Mucosa of rectum (tissue), 2 donors: ENCODE results near the gene KIAA1958.

Experiments
- H3K27ac ChIP-seq, 2 donors: one replicate each; pipeline ENCODE4 v1.7.0; 2013; ENCODE audit warnings: inconsistent platforms in 2 of 2, low read depth in 2 of 2, low read length in 2 of 2
- H3K27me3 ChIP-seq, 2 donors: one replicate each; pipeline ENCODE4 v1.7.0; 2013; ENCODE audit warnings: low read length in 2 of 2; ENCODE audit not compliant: control insufficient read depth in 2 of 2, insufficient read depth in 2 of 2
- H3K36me3 ChIP-seq, 2 donors: one replicate each; pipeline ENCODE4 v1.7.0; 2013; ENCODE audit warnings: low read length in 2 of 2; ENCODE audit not compliant: control insufficient read depth in 2 of 2, insufficient read depth in 2 of 2
- H3K4me1 ChIP-seq, 2 donors: one replicate each; pipeline ENCODE4 v1.7.0; 2013; ENCODE audit warnings: low read length in 2 of 2, mild to moderate bottlenecking in 1 of 2; ENCODE audit not compliant: control insufficient read depth in 2 of 2, insufficient read depth in 2 of 2
- H3K4me3 ChIP-seq, 2 donors: one replicate each; pipeline ENCODE4 v1.7.0; 2013; ENCODE audit warnings: low read length in 2 of 2
- H3K9ac ChIP-seq, 2 donors: one replicate each; pipeline ENCODE4 v1.7.0; 2013; ENCODE audit warnings: low read length in 2 of 2, low read depth in 1 of 2, mild to moderate bottlenecking in 1 of 2
- H3K9me3 ChIP-seq, 2 donors: one replicate each; pipeline ENCODE4 v1.7.0; 2013; ENCODE audit warnings: low read length in 2 of 2; ENCODE audit not compliant: control insufficient read depth in 2 of 2
- donor health status: healthy.
- donor health status: Normal muscosa, but diverticular disease.

Gene KIAA1958

GRCh38 chr9:112487799-112488340 is 1.2 kb downstream of the KIAA1958 start:
- H3K27ac ChIP-seq, result no peak overlapping the region

GRCh38 chr9:112489039-112489546 is 2.5 kb downstream of the KIAA1958 start:
- no peak overlapping the region for H3K4me3 ChIP-seq
- H3K9me3 ChIP-seq, result peaks cover 0 to 3% of the 10 kb centered on the region in 2 donors
- peak overlapping the region in 1 of 2 donors; percentile 10 for H3K9ac ChIP-seq
- peaks cover 0 to 3% of the 10 kb centered on the region in 2 donors for H3K36me3 ChIP-seq
- H3K4me1 ChIP-seq, result peaks cover 7 to 11% of the 10 kb centered on the region in 2 donors
- no peaks in the 10 kb centered on the region for H3K27me3 ChIP-seq
- no peak overlapping the region for H3K27ac ChIP-seq

More at GRCh38 chr9:112487799-112488340, 1.2 kb downstream of the KIAA1958 start:
- H3K9me3 ChIP-seq, result no peaks in the 10 kb centered on the region
- H3K9ac ChIP-seq, result peak overlapping the region; percentile 54 to 78
- peaks cover 7 to 11% of the 10 kb centered on the region in 2 donors for H3K4me1 ChIP-seq
- H3K4me3 ChIP-seq, result peak overlapping the region; percentile 80 to 85
- no peaks in the 10 kb centered on the region for H3K27me3 ChIP-seq
- no peaks in the 10 kb centered on the region for H3K36me3 ChIP-seq

GRCh38 chr9:112489876-112490666 is 3.4 kb downstream of the KIAA1958 start:
- H3K27ac ChIP-seq, result no peak overlapping the region
- H3K9ac ChIP-seq, result no peak overlapping the region
- peaks cover 7 to 11% of the 10 kb centered on the region in 2 donors for H3K4me1 ChIP-seq
- no peak overlapping the region for H3K4me3 ChIP-seq
- H3K36me3 ChIP-seq, result peaks cover 0 to 3% of the 10 kb centered on the region in 2 donors
- peaks cover 0 to 3% of the 10 kb centered on the region in 2 donors for H3K9me3 ChIP-seq
- H3K27me3 ChIP-seq, result no peaks in the 10 kb centered on the region

GRCh38 chr9:112493393-112494137 is 6.9 kb downstream of the KIAA1958 start:
- peaks cover 0 to 3% of the 10 kb centered on the region in 2 donors for H3K36me3 ChIP-seq
- H3K4me1 ChIP-seq, result no peaks in the 10 kb centered on the region
- H3K9ac ChIP-seq, result no peak overlapping the region
- no peaks in the 10 kb centered on the region for H3K27me3 ChIP-seq
- H3K27ac ChIP-seq, result no peak overlapping the region
- H3K4me3 ChIP-seq, result no peak overlapping the region
- H3K9me3 ChIP-seq, result peaks cover 0 to 3% of the 10 kb centered on the region in 2 donors

GRCh38 chr9:112494153-112494552 is 7.5 kb downstream of the KIAA1958 start:
- no peak overlapping the region for H3K4me3 ChIP-seq
- no peaks in the 10 kb centered on the region for H3K27me3 ChIP-seq
- no peak overlapping the region for H3K27ac ChIP-seq

GRCh38 chr9:112495614-112496013 is 9.0 kb downstream of the KIAA1958 start:
- Histone ChIP-seq H3K36me3 (peaks cover 0 to 3% of the 10 kb centered on the region in 2 donors), H3K27me3 (no peaks in the 10 kb centered on the region), H3K9me3 (peaks cover 0 to 3% of the 10 kb centered on the region in 2 donors), H3K9ac (no peak overlapping the region), H3K4me3 (no peak overlapping the region), H3K4me1 (no peaks in the 10 kb centered on the region), H3K27ac (no peak overlapping the region)

More at GRCh38 chr9:112494153-112494552, 7.5 kb downstream of the KIAA1958 start:
- Histone ChIP-seq H3K9ac (no peak overlapping the region), H3K4me1 (no peaks in the 10 kb centered on the region), H3K9me3 (peaks cover 0 to 3% of the 10 kb centered on the region in 2 donors), H3K36me3 (peaks cover 0 to 3% of the 10 kb centered on the region in 2 donors)

GRCh38 chr9:112496074-112496722 is 9.6 kb downstream of the KIAA1958 start:
- no peaks in the 10 kb centered on the region for H3K4me1 ChIP-seq
- peaks cover 0 to 3% of the 10 kb centered on the region in 2 donors for H3K36me3 ChIP-seq
- no peaks in the 10 kb centered on the region for H3K27me3 ChIP-seq
- H3K27ac ChIP-seq, result no peak overlapping the region
- H3K9me3 ChIP-seq, result peaks cover 0 to 3% of the 10 kb centered on the region in 2 donors
- no peak overlapping the region for H3K9ac ChIP-seq
- no peak overlapping the region for H3K4me3 ChIP-seq

GRCh38 chr9:112500842-112501241 is 14.2 kb downstream of the KIAA1958 start:
- H3K9me3 ChIP-seq, result no peaks in the 10 kb centered on the region

GRCh38 chr9:112501287-112501686 is 14.7 kb downstream of the KIAA1958 start:
- Histone ChIP-seq H3K9me3 (no peaks in the 10 kb centered on the region), H3K27me3 (no peaks in the 10 kb centered on the region), H3K4me3 (no peak overlapping the region), H3K9ac (no peak overlapping the region), H3K27ac (no peak overlapping the region), H3K4me1 (no peaks in the 10 kb centered on the region), H3K36me3 (no peaks in the 10 kb centered on the region)

More at GRCh38 chr9:112500842-112501241, 14.2 kb downstream of the KIAA1958 start:
- no peaks in the 10 kb centered on the region for H3K36me3 ChIP-seq
- no peak overlapping the region for H3K9ac ChIP-seq
- no peak overlapping the region for H3K4me3 ChIP-seq
- no peaks in the 10 kb centered on the region for H3K4me1 ChIP-seq
- H3K27me3 ChIP-seq, result no peaks in the 10 kb centered on the region
- H3K27ac ChIP-seq, result no peak overlapping the region
